HS-5 (cell line): ENCODE results near the gene OR10X1.

Source experiments
- DNase-seq: peaks from one replicate; pipeline ENCODE4 v3.0.0-alpha.2; 2012; ENCODE audit warnings: low read depth

The OR10X1 gene

DNA sequence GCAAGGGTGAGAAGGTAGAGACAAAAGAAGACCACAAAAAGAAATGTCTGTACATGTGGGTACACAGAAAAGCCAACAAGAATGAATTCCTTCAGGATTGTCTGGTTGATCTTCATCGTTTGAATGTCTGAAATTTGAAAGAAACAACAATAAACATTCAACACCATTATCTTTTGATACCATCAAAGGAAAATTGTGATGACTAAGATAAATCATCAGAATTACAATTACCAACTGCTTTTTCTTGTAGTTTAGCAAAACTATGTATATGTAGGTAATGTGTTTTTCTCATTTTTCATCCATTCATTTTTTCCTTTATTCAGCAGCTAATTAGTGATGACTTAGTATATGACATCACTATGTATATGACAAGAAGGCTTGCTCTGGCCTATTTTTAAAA, at the start of gene OR10X1:
Gene OR10X1 (minus strand): TSS at position 167 of the 400 bp plus-strand sequence. CDS start 0 bp downstream, at position 167.
- DNase-seq, result no peak

DNA sequence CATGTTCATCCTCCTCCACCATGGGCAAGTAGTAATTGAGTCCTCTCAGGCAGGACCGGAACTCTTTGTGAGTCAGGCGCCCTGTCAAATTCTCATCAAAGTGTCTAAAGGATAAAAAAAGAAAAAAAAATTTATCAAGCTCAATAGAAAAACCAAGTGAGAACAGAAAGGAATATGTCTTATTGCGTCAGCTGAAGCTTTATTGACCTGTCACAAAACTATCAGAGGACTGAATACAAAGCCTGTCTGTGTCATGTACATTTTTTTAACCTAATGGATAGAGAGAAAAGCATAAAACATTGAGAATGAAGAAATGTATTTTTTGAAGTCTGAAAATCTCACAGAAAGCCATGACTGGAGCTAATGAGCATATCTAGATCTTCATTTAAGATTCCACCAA, 34.1 kb upstream of the OR10X1 start:
- DNase-seq, result no peak

GRCh38 chr1:158611916-158612315, 32.2 kb upstream of the OR10X1 start:
- DNase-seq, result no peak

DNA sequence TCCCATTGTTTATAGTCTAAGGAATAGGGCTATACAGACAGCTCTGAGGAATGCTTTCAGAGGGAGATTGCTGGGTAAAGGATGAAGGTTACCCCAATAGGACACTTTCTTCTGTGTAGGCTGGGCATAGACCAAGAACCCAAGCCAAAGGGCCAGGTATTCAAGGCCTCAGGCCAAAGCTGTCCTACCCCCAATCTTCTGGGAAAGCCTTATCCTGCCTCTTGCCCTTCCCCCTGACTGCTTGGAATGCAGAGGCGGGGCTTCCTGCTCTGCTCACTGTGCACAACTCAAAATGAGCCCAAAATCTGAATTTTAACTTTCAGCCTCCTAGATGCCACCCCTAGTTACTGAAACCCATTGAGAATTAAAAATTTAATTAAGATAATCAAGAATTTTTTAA, 27.6 kb upstream of the OR10X1 start:
- no peak for DNase-seq

DNA sequence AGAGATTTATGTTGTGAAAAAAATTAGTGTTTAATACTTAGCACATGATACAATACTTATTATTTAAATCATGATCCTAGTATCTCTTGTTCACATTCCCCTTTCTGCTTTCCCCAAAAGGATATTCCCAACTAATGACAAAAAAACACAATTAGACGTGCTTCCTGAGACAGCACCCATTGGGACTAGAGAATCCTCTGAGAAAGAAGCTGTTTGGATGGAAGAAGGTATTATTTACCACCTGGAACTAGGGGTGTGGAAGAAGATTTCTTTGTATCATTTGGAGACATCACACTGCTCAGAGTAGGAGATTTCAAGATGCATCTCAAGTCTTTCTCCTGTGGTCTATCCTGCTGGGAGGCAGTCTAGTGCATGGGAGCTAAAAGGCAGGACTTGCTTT, 25.3 kb upstream of the OR10X1 start, which contains the start of gene OR10Z1:
Gene OR10Z1 (plus strand): TSS at position 301 of the 400 bp plus-strand sequence. CDS start 1,171 bp downstream, outside the sequence.
- no peak for DNase-seq

DNA sequence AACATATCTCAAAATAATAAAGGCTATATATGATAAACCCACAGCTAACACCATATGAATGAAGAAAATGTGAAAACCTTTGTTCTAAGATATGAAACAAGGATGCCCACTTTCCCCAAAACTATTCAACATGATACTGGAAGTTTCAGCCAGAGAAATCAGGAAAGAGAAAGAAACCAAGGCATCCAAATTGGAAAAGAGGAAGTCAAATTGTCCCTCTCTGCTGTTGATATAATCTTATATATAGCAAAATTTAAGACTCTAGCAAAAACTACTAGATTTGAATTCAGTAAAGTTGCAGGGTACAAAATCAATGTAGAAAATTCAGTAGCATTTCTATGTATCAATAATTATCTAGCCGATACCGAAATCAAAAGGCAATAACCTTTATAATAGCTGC, 21.0 kb upstream of the OR10X1 start:
- DNase-seq, result no peak

DNA sequence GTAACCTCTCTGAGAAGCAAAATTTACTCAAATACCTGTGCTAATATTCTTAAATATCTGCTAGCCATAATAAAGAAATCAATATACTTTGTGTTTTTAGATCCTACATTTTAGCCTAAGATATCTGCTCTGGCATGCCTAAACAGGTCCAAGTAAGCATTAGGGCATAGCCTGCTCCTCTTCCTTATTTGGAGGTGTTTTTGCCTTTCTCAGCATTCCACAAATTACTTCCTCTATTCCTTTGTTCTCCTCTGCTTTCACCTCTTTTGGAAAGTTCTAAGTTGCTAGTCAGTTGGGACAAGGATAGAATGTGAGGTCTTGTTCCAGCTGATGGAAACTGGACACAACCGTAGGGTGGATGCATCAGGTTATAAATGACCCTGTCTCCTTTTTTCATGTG, 7.2 kb upstream of the OR10X1 start:
- DNase-seq, result no peak

DNA sequence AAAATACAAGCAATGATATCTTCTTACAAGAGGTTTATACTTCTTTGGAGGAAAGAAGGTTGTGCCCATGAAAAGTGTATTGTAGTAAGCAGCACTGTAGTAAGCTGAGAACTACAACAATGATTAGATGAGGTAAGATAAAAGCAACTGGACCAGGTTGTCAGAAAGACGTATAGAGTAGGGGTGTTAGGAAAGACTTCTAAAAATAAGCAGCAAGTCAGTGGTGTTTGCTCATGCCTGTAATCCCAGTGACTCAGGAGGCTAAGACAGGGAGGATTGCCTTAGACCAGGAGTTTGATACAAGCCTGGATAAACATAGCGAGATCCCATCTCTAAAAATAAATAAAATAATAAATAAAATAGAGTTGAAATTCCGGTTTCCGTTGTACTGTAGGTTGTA, 4.3 kb upstream of the OR10X1 start:
- DNase-seq, result no peak

- no peak for DNase-seq
These were observed 2.1 kb downstream of the OR10X1 start for GRCh38 chr1:158577561-158577960.

DNA sequence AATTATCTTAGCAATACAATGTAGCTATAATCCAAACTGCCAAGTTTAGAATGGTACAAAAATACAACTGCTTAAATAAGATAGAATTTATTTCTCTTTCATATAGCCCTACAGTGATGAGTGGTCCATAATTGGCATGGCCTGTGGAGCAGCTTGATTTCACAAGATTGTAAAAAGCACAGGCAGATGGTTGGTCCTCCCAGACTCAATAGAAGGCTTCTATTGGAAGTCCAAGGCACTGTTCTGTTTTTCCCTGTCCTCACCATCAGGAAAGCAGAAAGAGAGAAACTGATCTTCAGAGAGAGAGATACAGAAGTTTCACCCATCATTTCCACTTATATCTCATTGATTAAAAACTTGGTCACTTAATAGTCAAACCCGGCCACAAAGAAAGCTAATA, 7.5 kb downstream of the OR10X1 start:
- DNase-seq, result no peak

- DNase-seq, result no peak
These were observed 9.2 kb downstream of the OR10X1 start, which contains the start of gene OR6P1 for GRCh38 chr1:158570480-158570879. Gene OR6P1 (minus strand): TSS chr1:158570580. CDS start chr1:158563604, 6,976 bp downstream.

DNA sequence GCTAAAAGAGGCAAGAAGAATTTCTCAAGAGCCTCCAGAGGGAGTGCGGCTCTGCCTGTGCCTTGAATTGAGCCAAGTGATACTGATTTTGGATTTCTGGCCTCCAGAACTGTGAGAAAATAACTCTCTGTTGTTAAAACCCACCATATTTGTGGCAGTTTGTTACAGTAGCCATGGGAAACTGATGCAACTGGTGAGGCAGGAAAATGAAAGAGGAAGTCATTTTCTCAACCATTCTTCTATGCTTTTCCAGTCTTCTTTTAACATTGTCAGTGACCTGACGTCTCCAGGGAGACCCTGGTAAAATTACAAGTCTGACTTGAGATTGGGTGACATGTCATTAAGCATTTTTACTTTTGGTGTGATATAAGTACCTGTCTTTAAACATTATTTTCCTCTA, 15.1 kb downstream of the OR10X1 start:
- no peak for DNase-seq

GRCh38 chr1:158563853-158564252, 15.8 kb downstream of the OR10X1 start:
- DNase-seq, result no peak

DNA sequence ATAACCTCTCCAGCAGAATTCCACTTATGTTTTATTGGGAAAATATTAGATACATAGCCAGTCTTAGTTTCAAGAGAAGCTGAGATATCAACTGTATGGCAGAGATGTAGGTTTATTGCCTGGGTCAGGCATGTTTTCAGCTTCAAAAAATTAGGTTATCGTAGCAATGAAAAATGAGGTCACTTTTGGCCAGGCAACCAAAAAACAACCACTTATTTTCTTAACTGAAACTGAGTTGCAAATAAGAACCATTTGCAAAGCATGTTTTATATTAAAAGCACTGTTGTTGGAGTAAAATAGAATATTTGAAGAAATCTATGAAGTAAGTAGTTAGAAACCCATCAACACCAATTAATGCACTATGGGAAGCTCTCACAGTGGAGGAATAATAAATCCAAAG, 20.0 kb downstream of the OR10X1 start:
- no peak for DNase-seq

DNA sequence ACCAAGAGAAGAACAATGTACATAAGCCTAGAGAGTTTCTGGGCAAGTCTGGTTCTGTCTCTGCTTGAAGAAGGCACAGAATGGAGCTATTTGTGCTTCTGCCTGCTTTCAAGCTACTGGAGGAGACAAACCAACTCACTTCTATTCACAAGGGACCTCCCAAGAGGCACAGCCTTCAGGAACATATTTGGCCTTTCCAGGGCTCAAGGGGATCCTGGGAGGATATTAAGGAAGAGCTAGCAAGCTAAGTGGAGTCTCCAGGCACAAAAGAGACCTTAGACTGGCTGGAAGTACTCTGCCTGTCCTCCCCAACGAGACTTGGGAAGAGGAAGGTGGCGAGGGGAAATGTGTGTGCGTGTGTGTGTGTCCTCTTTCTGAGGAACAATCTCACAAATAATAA, 25.3 kb downstream of the OR10X1 start, which contains the start of gene OR6Y1:
Gene OR6Y1 (minus strand): TSS at position 54 of the 400 bp plus-strand sequence. CDS start 6,300 bp downstream, outside the sequence.
- DNase-seq, result no peak

- DNase-seq, result no peak
These were observed 27.4 kb downstream of the OR10X1 start for GRCh38 chr1:158552296-158552695.

GRCh38 chr1:158547533-158547932, 32.2 kb downstream of the OR10X1 start:
- no peak for DNase-seq

GRCh38 chr1:158537609-158538008, 42.1 kb downstream of the OR10X1 start:
- DNase-seq, result no peak

GRCh38 chr1:158534496-158534895, 45.2 kb downstream of the OR10X1 start:
- no peak for DNase-seq
